ENCODE data around the gene TIMP1.

- TF ChIP-seq CTCF (conservative IDR thresholded peaks at IDR 0.05) (no peak), EZH2 (IDR thresholded peaks at IDR 0.05; ENCODE audit: low read depth) (no peak)
Observed at GRCh38 chrX:47634871-47635575, 52.8 kb downstream of the TIMP1 start.

Data from PC-9 (cell line).